Mammary epithelial cell (primary cell): Measurements from ENCODE around the gene OR56A4.

ENCODE experiments used
- CTCF ChIP-seq, 2 donors: IDR thresholded peaks in 1 of 2; conservative IDR thresholded peaks in 1 of 2; 2 replicates each; pipeline ENCODE4 v1.5.1; 2011 to 2012; ENCODE audit warnings: inconsistent platforms in 2 of 2, low read length in 2 of 2, mild to moderate bottlenecking in 2 of 2, control low read depth in 1 of 2, low read depth in 1 of 2; ENCODE audit not compliant: insufficient read depth in 1 of 2; ENCODE audit errors: extremely low read depth in 1 of 2
- EZH2 ChIP-seq: IDR thresholded peaks from 2 replicates; pipeline ENCODE4 v1.6.1; 2012; ENCODE audit warnings: low read length, inconsistent platforms, borderline replicate concordance

- TF ChIP-seq CTCF (conservative IDR thresholded peaks at IDR 0.05 in 1 of 2, IDR thresholded peaks at IDR 0.05 in 1 of 2; ENCODE audit: extremely low read depth in 1 of 2, insufficient read depth in 1 of 2, low read depth in 1 of 2, low read length in 2 of 2): no peak
- TF ChIP-seq EZH2: no peak
Observed at GRCh38 chr11:6006846-6007245, at the start of gene OR56A4.
